WI38 (cell line): Measurements from ENCODE around the gene RALGAPA2.

ENCODE experiments used
- H3K4me3 ChIP-seq: 2 replicates; pipeline ENCODE4 v1.5.1; 2011; ENCODE audit warnings: low read depth, mild to moderate bottlenecking, control low read depth, low read length
- CTCF ChIP-seq: IDR thresholded peaks from 2 replicates; pipeline ENCODE4 v1.5.1; 2012; ENCODE audit warnings: low read depth, mild to moderate bottlenecking, control low read depth, low read length

Gene RALGAPA2

GRCh38 chr20:20440886-20441658 is 271.4 kb downstream of the RALGAPA2 start:
- no peak for TF ChIP-seq CTCF
- no peak overlapping the region for H3K4me3 ChIP-seq

- no peak for TF ChIP-seq CTCF
- H3K4me3 ChIP-seq, result no peak overlapping the region
Observed at GRCh38 chr20:20440481-20440880, 272.0 kb downstream of the RALGAPA2 start.

GRCh38 chr20:20439602-20440190 is 272.7 kb downstream of the RALGAPA2 start:
- no peak overlapping the region for H3K4me3 ChIP-seq
- no peak for TF ChIP-seq CTCF

GRCh38 chr20:20437314-20437713 is 275.1 kb downstream of the RALGAPA2 start:
- TF ChIP-seq CTCF, result no peak
- H3K4me3 ChIP-seq, result no peak overlapping the region

GRCh38 chr20:20436689-20437088 is 275.8 kb downstream of the RALGAPA2 start:
- no peak for TF ChIP-seq CTCF
- H3K4me3 ChIP-seq, result no peak overlapping the region

GRCh38 chr20:20435453-20435852 is 277.0 kb downstream of the RALGAPA2 start:
- no peak overlapping the region for H3K4me3 ChIP-seq
- no peak for TF ChIP-seq CTCF

GRCh38 chr20:20432618-20433286 is 279.7 kb downstream of the RALGAPA2 start:
- TF ChIP-seq CTCF, result no peak
- no peak overlapping the region for H3K4me3 ChIP-seq
